ENCODE data around the gene STAT5B. TPM values are rescaled to one million over a fixed set of nuclear protein-coding genes. Genes with fewer than 3 reads are reported as not detected.
A peak's percentile ranks its signal among the peaks of the same experiment; 100 is the strongest.

STAT5B gene
- total and polyA plus RNA-seq, 2 of the 13 experiments (the other 11 are each of a cell fraction or from before 2014, with no cell fraction given): 21.0 to 42.8 TPM

- no peak for TF ChIP-seq E2F5 (CRISPR knock-in tag; conservative IDR thresholded peaks at IDR 0.05)
- TF ChIP-seq MLLT10 (CRISPR knock-in tag; IDR thresholded peaks at IDR 0.05): no peak
- TF ChIP-seq NRL (CRISPR knock-in tag; IDR thresholded peaks at IDR 0.05; ENCODE audit: borderline replicate concordance): no peak
- no peak for TF ChIP-seq ZNF790 (CRISPR knock-in tag; IDR thresholded peaks at IDR 0.05; ENCODE audit: borderline replicate concordance)
- no peak for TF ChIP-seq MAFG (CRISPR knock-in tag; IDR thresholded peaks at IDR 0.05)
- TF ChIP-seq XRCC5 (optimal IDR thresholded peaks at IDR 0.05; ENCODE audit: low read length): no peak
- peak; percentile 10; the same call in 1 of the 2 replicates for TF ChIP-seq ZGPAT (CRISPR knock-in tag; IDR thresholded peaks at IDR 0.05)
- no peak for TF ChIP-seq GLI4 (CRISPR knock-in tag; IDR thresholded peaks at IDR 0.05; ENCODE audit: borderline replicate concordance)
- TF ChIP-seq ZFP36L1 (CRISPR knock-in tag; IDR thresholded peaks at IDR 0.05): no peak
- no peak for TF ChIP-seq MEIS2 (CRISPR knock-in tag; IDR thresholded peaks at IDR 0.05)
- no peak for TF ChIP-seq ZNF530 (CRISPR knock-in tag; IDR thresholded peaks at IDR 0.05; ENCODE audit: low read depth)
- TF ChIP-seq CSRNP2 (CRISPR knock-in tag; conservative IDR thresholded peaks at IDR 0.05; ENCODE audit: low read depth): no peak
- TF ChIP-seq ZBED4 (CRISPR knock-in tag; IDR thresholded peaks at IDR 0.05; ENCODE audit: borderline replicate concordance): no peak
- no peak for TF ChIP-seq CHCHD3 (CRISPR knock-in tag; IDR thresholded peaks at IDR 0.05)
- no peak for TF ChIP-seq THAP8 (CRISPR knock-in tag; IDR thresholded peaks at IDR 0.05; ENCODE audit: borderline replicate concordance)
- TF ChIP-seq KDM4B (CRISPR knock-in tag; IDR thresholded peaks at IDR 0.05): no peak
- no peak for TF ChIP-seq CBFB (CRISPR knock-in tag; IDR thresholded peaks at IDR 0.05)
- 0 out of 2 replicates have a peak, but pooled peaks have one; percentile 20 for TF ChIP-seq MNT (IDR thresholded peaks at IDR 0.05)
- peak; percentile 59; the same call in 1 of the 2 replicates for TF ChIP-seq MAFF (IDR thresholded peaks at IDR 0.05; ENCODE audit: low read depth, low read length)
Observed at GRCh38 chr17:42182927-42183734, 93.1 kb downstream of the STAT5B start (continued).
